Sigmoid colon (tissue), 4 donors: ENCODE measurements around the gene MIPEP.

ENCODE experiments used
- CTCF ChIP-seq, 4 experiments: fragments of 450-650 bp in 3 of 4; fragments of 200-600 bp in 1 of 4; IDR thresholded peaks; one replicate each; pipeline ENCODE4 v1.5.1; 2016 to 2019; ENCODE audit warnings: antibody characterized with exemption in 4 of 4, mild to moderate bottlenecking in 3 of 4, moderate library complexity in 2 of 4
- POLR2AphosphoS5 ChIP-seq, 4 donors: sonication (generic); formaldehyde crosslinking; IDR thresholded peaks; one replicate each; pipeline ENCODE4 v1.6.1; 2017; ENCODE audit warnings: antibody characterized with exemption in 4 of 4

DNA sequence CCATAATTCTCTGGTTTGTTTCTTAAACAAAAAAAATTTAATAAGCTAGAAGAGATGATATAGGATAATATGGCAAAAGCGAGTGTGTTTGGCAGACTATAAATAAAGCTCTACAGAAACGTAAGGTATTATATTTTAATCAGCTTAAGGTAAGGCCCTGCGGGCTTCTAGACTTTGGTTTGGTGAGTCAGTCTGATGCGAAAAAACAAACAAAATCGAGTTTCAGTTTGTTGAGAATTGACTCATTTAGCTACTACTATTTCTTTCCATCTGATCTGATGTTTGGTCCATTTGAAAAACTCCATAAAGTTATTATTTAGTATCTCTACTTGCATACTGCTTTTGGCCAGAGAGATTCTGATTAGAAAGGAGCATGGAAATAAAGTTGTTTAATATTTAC, 138.0 kb downstream of the MIPEP start:
- TF ChIP-seq CTCF (IDR thresholded peaks at IDR 0.05), result no peak
- no peak for TF ChIP-seq POLR2AphosphoS5 (IDR thresholded peaks at IDR 0.05)
